HepG2 (cell line): ENCODE measurements around the gene CUTC. TPM values are rescaled to one million over a fixed set of nuclear protein-coding genes. Genes with fewer than 3 reads are reported as not detected.
A peak's percentile ranks its signal among the peaks of the same experiment; 100 is the strongest.

Experiments used
- HCFC1 ChIP-seq: fragments of 150-350 bp; IDR thresholded peaks from 2 replicates; pipeline ENCODE4 v1.6.1; 2014; ENCODE audit warnings: low read depth, low read length
- HOXA3 ChIP-seq: sonication (generic); formaldehyde crosslinking; IDR thresholded peaks from 2 replicates; pipeline ENCODE4 v1.5.0; 2020; ENCODE audit warnings: missing genetic modification reagents
- IKZF5 ChIP-seq: IDR thresholded peaks from 2 replicates; pipeline ENCODE4 v1.6.1; 2018; ENCODE audit warnings: missing genetic modification reagents, mild to moderate bottlenecking, missing compliant biosample characterization
- KAT2B ChIP-seq: fragments of 150-350 bp; IDR thresholded peaks from 2 replicates; pipeline ENCODE4 v1.6.1; 2014; ENCODE audit warnings: low read depth, low read length, borderline replicate concordance
- MYC ChIP-seq: sonication (generic); formaldehyde crosslinking; IDR thresholded peaks from 2 replicates; pipeline ENCODE4 v1.9.0; 2021; ENCODE audit warnings: missing genetic modification reagents, borderline replicate concordance
- NFYC ChIP-seq: IDR thresholded peaks from 2 replicates; pipeline ENCODE4 v1.6.1; 2016; ENCODE audit warnings: missing genetic modification reagents, missing compliant biosample characterization
- NR2F6 ChIP-seq, 2 experiments: IDR thresholded peaks; 2 replicates each; pipeline ENCODE4 v1.6.1; 2016; ENCODE audit warnings: antibody characterized with exemption in 1 of 2, mild to moderate bottlenecking in 1 of 2
- PCBP2 ChIP-seq: fragments of 200-400 bp; formaldehyde crosslinking; optimal IDR thresholded peaks from 2 replicates; pipeline ENCODE3; 2018; ENCODE audit warnings: low read length, low read depth; ENCODE audit not compliant: poor library complexity, severe bottlenecking
- PPARG ChIP-seq: conservative IDR thresholded peaks from 2 replicates; pipeline ENCODE4 v1.6.1; 2016; ENCODE audit warnings: missing biosample characterization, missing genetic modification reagents
- PRPF4 ChIP-seq: fragments of 200-400 bp; formaldehyde crosslinking; IDR thresholded peaks from 2 replicates; pipeline ENCODE4 v1.6.1; 2016; ENCODE audit warnings: low read length, low read depth; ENCODE audit not compliant: poor library complexity, severe bottlenecking
- SP140L ChIP-seq: sonication (generic); formaldehyde crosslinking; IDR thresholded peaks from 2 replicates; pipeline ENCODE4 v1.4.0; 2020; ENCODE audit warnings: missing genetic modification reagents, borderline replicate concordance
- SUZ12 ChIP-seq: fragments of 150-350 bp; IDR thresholded peaks from 2 replicates; pipeline ENCODE4 v1.6.1; 2014; ENCODE audit warnings: low read depth, low read length
- SYNCRIP ChIP-seq: fragments of 200-400 bp; formaldehyde crosslinking; IDR thresholded peaks from 2 replicates; pipeline ENCODE4 v1.6.1; 2018; ENCODE audit warnings: mild to moderate bottlenecking, low read depth, low read length; ENCODE audit not compliant: insufficient read depth
- TCF7 ChIP-seq: sonication (generic); IDR thresholded peaks from 2 replicates; pipeline ENCODE4 v1.6.1; 2016; ENCODE audit warnings: antibody characterized with exemption, low read depth
- ZBTB8A ChIP-seq: sonication (generic); formaldehyde crosslinking; IDR thresholded peaks from 2 replicates; pipeline ENCODE4 v1.4.0; 2020; ENCODE audit warnings: mild to moderate bottlenecking, low read depth, missing genetic modification reagents, borderline replicate concordance
- ZNF549 ChIP-seq: sonication (generic); formaldehyde crosslinking; IDR thresholded peaks from 2 replicates; pipeline ENCODE4 v1.5.0; 2020; ENCODE audit warnings: missing genetic modification reagents
- ZSCAN29 ChIP-seq: sonication (generic); formaldehyde crosslinking; conservative IDR thresholded peaks from 2 replicates; pipeline ENCODE4 v1.4.0; 2020; ENCODE audit warnings: mild to moderate bottlenecking, missing genetic modification reagents
- polyA plus RNA-seq, 8 experiments: library from polyadenylated mRNA; depleted of rRNA in 3 of 8; stranded (reverse) in 7 of 8; unstranded in 1 of 8; fragments of >200 nt; fragmentation: Illumina TruSeq in 4 of 8; extraction: Trizol in 4 of 8; gene quantifications; 2 replicates each; pipeline versions ENCODE4 v1.2.1 to v1.2.3, GENCODE V29; 2011 to 2016; ENCODE audit warnings: low read depth in 4 of 8, missing spikeins in 1 of 8, mixed read lengths in 1 of 8; ENCODE audit not compliant: insufficient read depth in 1 of 8
- total RNA-seq, 5 experiments: library from RNA; depleted of rRNA; stranded (reverse); fragments of >200 nt; fragmentation: Illumina TruSeq; extraction: Trizol; gene quantifications; 2 replicates each; pipeline ENCODE4 v1.2.3, GENCODE V29; 2016; ENCODE audit warnings: low read depth in 1 of 5
- TF ChIP-seq, protein P1 (sequence below), 2 experiments: fragments of 450-650 bp in 1 of 2; sonication (generic) in 1 of 2; formaldehyde crosslinking; IDR thresholded peaks; 2 replicates each; pipeline versions ENCODE4 v1.5.0 to v1.8.0; 2020 to 2022; ENCODE audit warnings: mild to moderate bottlenecking in 1 of 2, missing genetic modification reagents in 1 of 2
- TF ChIP-seq, protein P2 (sequence below), 2 experiments: sonication (generic) in 1 of 2; formaldehyde crosslinking in 1 of 2; IDR thresholded peaks; 2 replicates each; pipeline versions ENCODE4 v1.5.1 to v1.6.1; 2011 to 2020; ENCODE audit warnings: borderline replicate concordance in 1 of 2, low read depth in 1 of 2, low read length in 1 of 2, mild to moderate bottlenecking in 1 of 2, missing genetic modification reagents in 1 of 2, moderate library complexity in 1 of 2
- TF ChIP-seq, protein P3 (sequence below): sonication (generic); formaldehyde crosslinking; IDR thresholded peaks from 2 replicates; pipeline ENCODE4 v1.8.0; 2023; ENCODE audit warnings: mild to moderate bottlenecking, missing genetic modification reagents

CUTC gene
- total and polyA plus RNA-seq, 2 of the 13 experiments (the other 11 are each of a cell fraction or from before 2014, with no cell fraction given) = 22.3 to 25.8 TPM

- no peak; the same call in 1 of the 2 replicates for TF ChIP-seq SP140L (CRISPR knock-in tag)
- peak; percentile 93 for TF ChIP-seq MYC (CRISPR knock-in tag)
- TF ChIP-seq ZBTB8A (CRISPR knock-in tag) = no peak
- TF ChIP-seq TCF7 = no peak
- TF ChIP-seq NR2F6 (IDR thresholded peaks at IDR 0.05) = no peak
- TF ChIP-seq NR2F6 (CRISPR knock-in tag; IDR thresholded peaks at IDR 0.05) = no peak
- no peak for TF ChIP-seq PCBP2
- TF ChIP-seq KAT2B = no peak
- TF ChIP-seq SYNCRIP = no peak
- TF ChIP-seq SUZ12 = no peak
- TF ChIP-seq PRPF4 = no peak
- peak; percentile 35; the same call in 1 of the 2 replicates for TF ChIP-seq NFYC (CRISPR knock-in tag)
- TF ChIP-seq, protein P1, sequence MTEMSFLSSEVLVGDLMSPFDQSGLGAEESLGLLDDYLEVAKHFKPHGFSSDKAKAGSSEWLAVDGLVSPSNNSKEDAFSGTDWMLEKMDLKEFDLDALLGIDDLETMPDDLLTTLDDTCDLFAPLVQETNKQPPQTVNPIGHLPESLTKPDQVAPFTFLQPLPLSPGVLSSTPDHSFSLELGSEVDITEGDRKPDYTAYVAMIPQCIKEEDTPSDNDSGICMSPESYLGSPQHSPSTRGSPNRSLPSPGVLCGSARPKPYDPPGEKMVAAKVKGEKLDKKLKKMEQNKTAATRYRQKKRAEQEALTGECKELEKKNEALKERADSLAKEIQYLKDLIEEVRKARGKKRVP (CRISPR knock-in tag; IDR thresholded peaks at IDR 0.05) = peak in 1 of 2 experiments; percentile 55; a peak in 1 of 4 replicates
- TF ChIP-seq, protein P2, sequence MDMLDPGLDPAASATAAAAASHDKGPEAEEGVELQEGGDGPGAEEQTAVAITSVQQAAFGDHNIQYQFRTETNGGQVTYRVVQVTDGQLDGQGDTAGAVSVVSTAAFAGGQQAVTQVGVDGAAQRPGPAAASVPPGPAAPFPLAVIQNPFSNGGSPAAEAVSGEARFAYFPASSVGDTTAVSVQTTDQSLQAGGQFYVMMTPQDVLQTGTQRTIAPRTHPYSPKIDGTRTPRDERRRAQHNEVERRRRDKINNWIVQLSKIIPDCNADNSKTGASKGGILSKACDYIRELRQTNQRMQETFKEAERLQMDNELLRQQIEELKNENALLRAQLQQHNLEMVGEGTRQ (IDR thresholded peaks at IDR 0.05; ENCODE audit: low read depth, low read length) = no peak
- TF ChIP-seq, protein P2 (CRISPR knock-in tag; IDR thresholded peaks at IDR 0.05; ENCODE audit: borderline replicate concordance) = no peak; the same call in 1 of the 2 replicates
- peak; percentile 41; the same call in 1 of the 2 replicates for TF ChIP-seq HCFC1
- peak; percentile 18; the same call in 1 of the 2 replicates for TF ChIP-seq HOXA3 (CRISPR knock-in tag)
- TF ChIP-seq, protein P3, sequence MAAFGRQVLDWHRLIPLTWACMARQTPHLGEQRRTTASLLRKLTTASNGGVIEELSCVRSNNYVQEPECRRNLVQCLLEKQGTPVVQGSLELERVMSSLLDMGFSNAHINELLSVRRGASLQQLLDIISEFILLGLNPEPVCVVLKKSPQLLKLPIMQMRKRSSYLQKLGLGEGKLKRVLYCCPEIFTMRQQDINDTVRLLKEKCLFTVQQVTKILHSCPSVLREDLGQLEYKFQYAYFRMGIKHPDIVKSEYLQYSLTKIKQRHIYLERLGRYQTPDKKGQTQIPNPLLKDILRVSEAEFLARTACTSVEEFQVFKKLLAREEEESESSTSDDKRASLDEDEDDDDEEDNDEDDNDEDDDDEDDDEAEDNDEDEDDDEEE (CRISPR knock-in tag) = peak; percentile 80
- no peak for TF ChIP-seq ZSCAN29 (CRISPR knock-in tag)
- TF ChIP-seq ZNF549 = no peak
- peak; percentile 85 for TF ChIP-seq IKZF5 (CRISPR knock-in tag)
- TF ChIP-seq PPARG = no peak; the same call in 1 of the 2 replicates
Measured at GRCh38 chr10:99732033-99732842, at the start of gene CUTC, which contains the start of gene COX15 (continued).
